ENCODE results near the gene TCERG1L. TPM values are rescaled to one million over a fixed set of nuclear protein-coding genes. Genes with fewer than 3 reads are reported as not detected.

The TCERG1L gene
- total RNA-seq, 1 donor from 2014 or later, result not detected

- DNase-seq (ENCODE audit: extremely low spot score in 2 of 2), result no peak
- intact Hi-C loops (cut with DNase I), result no loop called here
- Histone ChIP-seq H3K9me3 (no peaks in the 10 kb centered on the region), H3K4me3 (no peak overlapping the region), H3K36me3 (no peaks in the 10 kb centered on the region), H3K27me3 (no peaks in the 10 kb centered on the region), H3K4me1 (peaks cover 4% of the 10 kb centered on the region), H3K27ac (no peak overlapping the region)
- no peak for TF ChIP-seq POLR2A (IDR thresholded peaks at IDR 0.05)
- no peak for TF ChIP-seq POLR2AphosphoS5 (IDR thresholded peaks at IDR 0.05; ENCODE audit: insufficient read depth in 1 of 2, low read depth in 1 of 2)
- no peak for TF ChIP-seq CTCF (IDR thresholded peaks at IDR 0.05)
Measured at GRCh38 chr10:131077724-131078123, 233.8 kb downstream of the TCERG1L start.

- intact Hi-C loops (cut with DNase I), result no loop called here
- no peak overlapping the region for H3K4me3 ChIP-seq
- no peak overlapping the region for H3K27ac ChIP-seq
- H3K36me3 ChIP-seq, result no peaks in the 10 kb centered on the region
- TF ChIP-seq POLR2AphosphoS5 (IDR thresholded peaks at IDR 0.05; ENCODE audit: insufficient read depth in 1 of 2, low read depth in 1 of 2), result no peak
- TF ChIP-seq POLR2A (IDR thresholded peaks at IDR 0.05), result no peak
- TF ChIP-seq CTCF (IDR thresholded peaks at IDR 0.05), result no peak
- H3K9me3 ChIP-seq, result no peaks in the 10 kb centered on the region
- H3K27me3 ChIP-seq, result no peaks in the 10 kb centered on the region
- no peak for DNase-seq (ENCODE audit: extremely low spot score in 2 of 2)
- peaks cover 4% of the 10 kb centered on the region for H3K4me1 ChIP-seq
Measured at GRCh38 chr10:131077031-131077430, 234.5 kb downstream of the TCERG1L start.

- Histone ChIP-seq H3K36me3 (no peaks in the 10 kb centered on the region), H3K27ac (no peak overlapping the region), H3K27me3 (no peaks in the 10 kb centered on the region), H3K4me1 (peaks cover 4% of the 10 kb centered on the region), H3K4me3 (no peak overlapping the region), H3K9me3 (no peaks in the 10 kb centered on the region)
- intact Hi-C loops (cut with DNase I), result no loop called here
- no peak for DNase-seq (ENCODE audit: extremely low spot score in 2 of 2)
- TF ChIP-seq POLR2A (IDR thresholded peaks at IDR 0.05) (no peak), CTCF (IDR thresholded peaks at IDR 0.05) (no peak), POLR2AphosphoS5 (IDR thresholded peaks at IDR 0.05; ENCODE audit: insufficient read depth in 1 of 2, low read depth in 1 of 2) (no peak)
Measured at GRCh38 chr10:131076356-131076755, 235.2 kb downstream of the TCERG1L start.

GRCh38 chr10:131075218-131075770 lies 236.2 kb downstream of the TCERG1L start:
- intact Hi-C loops (cut with DNase I), result no loop called here
- no peaks in the 10 kb centered on the region for H3K27me3 ChIP-seq
- no peak for DNase-seq (ENCODE audit: extremely low spot score in 2 of 2)
- H3K4me3 ChIP-seq, result no peak overlapping the region
- H3K9me3 ChIP-seq, result no peaks in the 10 kb centered on the region
- H3K4me1 ChIP-seq, result no peaks in the 10 kb centered on the region
- TF ChIP-seq CTCF (IDR thresholded peaks at IDR 0.05) (no peak), POLR2AphosphoS5 (IDR thresholded peaks at IDR 0.05; ENCODE audit: insufficient read depth in 1 of 2, low read depth in 1 of 2) (no peak), POLR2A (IDR thresholded peaks at IDR 0.05) (no peak)
- H3K36me3 ChIP-seq, result no peaks in the 10 kb centered on the region
- H3K27ac ChIP-seq, result no peak overlapping the region

GRCh38 chr10:131074682-131075081 lies 236.8 kb downstream of the TCERG1L start:
- Histone ChIP-seq H3K4me3 (no peak overlapping the region), H3K27me3 (no peaks in the 10 kb centered on the region), H3K4me1 (no peaks in the 10 kb centered on the region), H3K9me3 (no peaks in the 10 kb centered on the region), H3K36me3 (no peaks in the 10 kb centered on the region), H3K27ac (no peak overlapping the region)
- TF ChIP-seq POLR2AphosphoS5 (IDR thresholded peaks at IDR 0.05; ENCODE audit: insufficient read depth in 1 of 2, low read depth in 1 of 2), result no peak
- TF ChIP-seq POLR2A (IDR thresholded peaks at IDR 0.05), result no peak
- TF ChIP-seq CTCF (IDR thresholded peaks at IDR 0.05), result no peak
- intact Hi-C loops (cut with DNase I), result no loop called here
- no peak for DNase-seq (ENCODE audit: extremely low spot score in 2 of 2)
